SJCRH30 (cell line): ENCODE measurements around the gene LRPPRC. TPM values are rescaled to one million over a fixed set of nuclear protein-coding genes. Genes with fewer than 3 reads are reported as not detected.
"Not testable (repeated sequence)": the region's sequence is repeated elsewhere in the genome, so short reads cannot be mapped to it uniquely, and the experiment has no call there.

Experiments
- DNase-seq, 2 experiments: peaks; one replicate each; pipeline ENCODE4 v3.0.0-alpha.2; 2015 to 2020
- H3K27ac ChIP-seq: fragments of 250-450 bp; sonication (Bioruptor Pico); 2 replicates; pipeline ENCODE4 v1.5.1; 2020; ENCODE audit warnings: mild to moderate bottlenecking, moderate library complexity
- H3K27me3 ChIP-seq: fragments of 250-450 bp; sonication (Bioruptor Pico); 2 replicates; pipeline ENCODE4 v1.5.1; 2020; ENCODE audit warnings: mild to moderate bottlenecking, moderate library complexity
- H3K36me3 ChIP-seq: fragments of 250-450 bp; sonication (Bioruptor Pico); 2 replicates; pipeline ENCODE4 v1.5.1; 2020; ENCODE audit warnings: mild to moderate bottlenecking, moderate library complexity
- H3K4me1 ChIP-seq: fragments of 250-450 bp; sonication (Bioruptor Pico); 2 replicates; pipeline ENCODE4 v1.5.1; 2020; ENCODE audit warnings: mild to moderate bottlenecking, moderate library complexity
- H3K4me3 ChIP-seq: fragments of 250-450 bp; sonication (Bioruptor Pico); 2 replicates; pipeline ENCODE4 v1.5.1; 2020; ENCODE audit warnings: mild to moderate bottlenecking, moderate library complexity
- H3K9me3 ChIP-seq: fragments of 250-450 bp; sonication (Bioruptor Pico); replicated peaks from 2 replicates; pipeline ENCODE4 v1.5.1; 2020; ENCODE audit warnings: mild to moderate bottlenecking, moderate library complexity
- total RNA-seq: library from RNA; depleted of rRNA; stranded (reverse); fragments of >200 nt; shearing (Covaris generic); gene quantifications from 2 replicates; pipeline ENCODE4 v1.2.3, GENCODE V29; 2014

LRPPRC gene
- total RNA-seq, 1 experiment from 2014 or later = 173 TPM

- H3K36me3 ChIP-seq = peaks cover 87% of the 10 kb centered on the region
- H3K27ac ChIP-seq, H3K27me3 ChIP-seq, H3K9me3 ChIP-seq, H3K4me3 ChIP-seq, H3K4me1 ChIP-seq, DNase-seq: not testable (repeated sequence)
Measured at GRCh38 chr2:43911136-43911790, 84.5 kb downstream of the LRPPRC start.

GRCh38 chr2:43906448-43907109 lies 89.2 kb downstream of the LRPPRC start:
- no peaks in the 10 kb centered on the region for H3K9me3 ChIP-seq
- no peak for DNase-seq
- peaks cover 90% of the 10 kb centered on the region for H3K36me3 ChIP-seq
- H3K27me3 ChIP-seq = no peaks in the 10 kb centered on the region
- H3K4me1 ChIP-seq = no peaks in the 10 kb centered on the region
- no peak overlapping the region for H3K27ac ChIP-seq
- H3K4me3 ChIP-seq = no peak overlapping the region

- no peaks in the 10 kb centered on the region for H3K4me1 ChIP-seq
- peaks cover 92% of the 10 kb centered on the region for H3K36me3 ChIP-seq
- no peak for DNase-seq
- H3K27ac ChIP-seq = no peak overlapping the region
- no peak overlapping the region for H3K4me3 ChIP-seq
- no peaks in the 10 kb centered on the region for H3K9me3 ChIP-seq
- no peaks in the 10 kb centered on the region for H3K27me3 ChIP-seq
Measured at GRCh38 chr2:43905871-43906270, 89.9 kb downstream of the LRPPRC start.

- Histone ChIP-seq H3K9me3 (no peaks in the 10 kb centered on the region), H3K4me3 (no peak overlapping the region), H3K27ac (no peak overlapping the region), H3K4me1 (no peaks in the 10 kb centered on the region), H3K36me3 (peaks cover 91% of the 10 kb centered on the region), H3K27me3 (no peaks in the 10 kb centered on the region)
- DNase-seq = no peak
Measured at GRCh38 chr2:43905371-43905803, 90.4 kb downstream of the LRPPRC start.

GRCh38 chr2:43899589-43899988 lies 96.2 kb downstream of the LRPPRC start:
- Histone ChIP-seq H3K9me3 (no peaks in the 10 kb centered on the region), H3K27me3 (no peaks in the 10 kb centered on the region), H3K36me3 (peaks cover 88% of the 10 kb centered on the region), H3K27ac (no peak overlapping the region), H3K4me3 (no peak overlapping the region), H3K4me1 (no peaks in the 10 kb centered on the region)
- DNase-seq = no peak

- no peak overlapping the region for H3K4me3 ChIP-seq
- H3K36me3 ChIP-seq = peaks cover 90% of the 10 kb centered on the region
- H3K27me3 ChIP-seq = no peaks in the 10 kb centered on the region
- DNase-seq = no peak
- no peak overlapping the region for H3K27ac ChIP-seq
- H3K4me1 ChIP-seq = no peaks in the 10 kb centered on the region
- no peaks in the 10 kb centered on the region for H3K9me3 ChIP-seq
Measured at GRCh38 chr2:43898838-43899346, 96.9 kb downstream of the LRPPRC start.

GRCh38 chr2:43898134-43898837 lies 97.5 kb downstream of the LRPPRC start:
- no peak for DNase-seq
- H3K27me3 ChIP-seq = no peaks in the 10 kb centered on the region
- H3K9me3 ChIP-seq = no peaks in the 10 kb centered on the region
- peaks cover 93% of the 10 kb centered on the region for H3K36me3 ChIP-seq
- no peak overlapping the region for H3K4me3 ChIP-seq
- no peak overlapping the region for H3K27ac ChIP-seq
- no peaks in the 10 kb centered on the region for H3K4me1 ChIP-seq

GRCh38 chr2:43897492-43897891 lies 98.3 kb downstream of the LRPPRC start:
- DNase-seq = no peak

GRCh38 chr2:43896906-43897305 lies 98.9 kb downstream of the LRPPRC start:
- Histone ChIP-seq H3K9me3 (no peaks in the 10 kb centered on the region), H3K4me1 (no peaks in the 10 kb centered on the region), H3K4me3 (no peak overlapping the region), H3K27me3 (no peaks in the 10 kb centered on the region), H3K27ac (no peak overlapping the region), H3K36me3 (peaks cover 93% of the 10 kb centered on the region)
- DNase-seq = no peak

More at GRCh38 chr2:43897492-43897891, 98.3 kb downstream of the LRPPRC start:
- Histone ChIP-seq H3K4me3 (no peak overlapping the region), H3K36me3 (peaks cover 93% of the 10 kb centered on the region), H3K4me1 (no peaks in the 10 kb centered on the region), H3K9me3 (no peaks in the 10 kb centered on the region), H3K27ac (no peak overlapping the region), H3K27me3 (no peaks in the 10 kb centered on the region)

GRCh38 chr2:43894743-43895142 lies 101.0 kb downstream of the LRPPRC start:
- H3K27ac ChIP-seq = no peak overlapping the region

GRCh38 chr2:43890855-43891254 lies 104.9 kb downstream of the LRPPRC start:
- no peaks in the 10 kb centered on the region for H3K27me3 ChIP-seq
- H3K4me3 ChIP-seq = no peak overlapping the region
- no peak for DNase-seq
- H3K4me1 ChIP-seq = peaks cover 21% of the 10 kb centered on the region
- peaks cover 92% of the 10 kb centered on the region for H3K36me3 ChIP-seq
- H3K27ac ChIP-seq = peak overlapping the region; percentile 69; the same call in 1 of the 2 replicates
- H3K9me3 ChIP-seq = no peaks in the 10 kb centered on the region

More at GRCh38 chr2:43894743-43895142, 101.0 kb downstream of the LRPPRC start:
- peaks cover 93% of the 10 kb centered on the region for H3K36me3 ChIP-seq
- H3K4me3 ChIP-seq = no peak overlapping the region
- no peaks in the 10 kb centered on the region for H3K9me3 ChIP-seq
- H3K4me1 ChIP-seq = peaks cover 16% of the 10 kb centered on the region
- H3K27me3 ChIP-seq = no peaks in the 10 kb centered on the region
- no peak for DNase-seq

GRCh38 chr2:43889416-43889815 lies 106.4 kb downstream of the LRPPRC start:
- Histone ChIP-seq H3K36me3 (peaks cover 85% of the 10 kb centered on the region), H3K27me3 (no peaks in the 10 kb centered on the region), H3K9me3 (no peaks in the 10 kb centered on the region), H3K27ac (peak overlapping the region; percentile 69), H3K4me1 (peaks cover 21% of the 10 kb centered on the region), H3K4me3 (no peak overlapping the region)
- peak in 1 of 2 experiments; percentile 62 for DNase-seq

- Histone ChIP-seq H3K4me1 (peaks cover 21% of the 10 kb centered on the region), H3K9me3 (no peaks in the 10 kb centered on the region), H3K4me3 (no peak overlapping the region), H3K27ac (no peak overlapping the region), H3K36me3 (peaks cover 63% of the 10 kb centered on the region), H3K27me3 (no peaks in the 10 kb centered on the region)
- DNase-seq = no peak
Measured at GRCh38 chr2:43887176-43887575, 108.6 kb downstream of the LRPPRC start.

GRCh38 chr2:43885132-43885632 lies 110.6 kb downstream of the LRPPRC start:
- no peak overlapping the region for H3K27ac ChIP-seq
- H3K36me3 ChIP-seq = peaks cover 44% of the 10 kb centered on the region
- peaks cover 9% of the 10 kb centered on the region for H3K4me1 ChIP-seq
- H3K4me3 ChIP-seq = no peak overlapping the region
- H3K9me3 ChIP-seq = no peaks in the 10 kb centered on the region
- no peaks in the 10 kb centered on the region for H3K27me3 ChIP-seq
- no peak for DNase-seq

- Histone ChIP-seq H3K9me3 (no peaks in the 10 kb centered on the region), H3K27ac (no peak overlapping the region), H3K27me3 (no peaks in the 10 kb centered on the region), H3K4me1 (peaks cover 4% of the 10 kb centered on the region), H3K36me3 (peaks cover 39% of the 10 kb centered on the region), H3K4me3 (no peak overlapping the region)
- DNase-seq = no peak
Measured at GRCh38 chr2:43884689-43885088, 111.1 kb downstream of the LRPPRC start.
